DMS53 treated with DMSO at 0.1 percent for 48 hours (cell line): ENCODE measurements around the gene SART1.
"Not testable (repeated sequence)": the region's sequence is repeated elsewhere in the genome, so short reads cannot be mapped to it uniquely, and the experiment has no call there.

Experiments used
- DNase-seq: peaks from one replicate; lab custom pipeline; 2025; ENCODE audit not compliant: unreplicated experiment; lab: John Stamatoyannopoulos, UW

SART1 gene

GRCh38 chr11:65932558-65932919, 29.0 kb upstream of the SART1 start:
- no peak for DNase-seq

- DNase-seq = no peak
These were observed 27.5 kb upstream of the SART1 start for GRCh38 chr11:65934014-65934413.

DNA sequence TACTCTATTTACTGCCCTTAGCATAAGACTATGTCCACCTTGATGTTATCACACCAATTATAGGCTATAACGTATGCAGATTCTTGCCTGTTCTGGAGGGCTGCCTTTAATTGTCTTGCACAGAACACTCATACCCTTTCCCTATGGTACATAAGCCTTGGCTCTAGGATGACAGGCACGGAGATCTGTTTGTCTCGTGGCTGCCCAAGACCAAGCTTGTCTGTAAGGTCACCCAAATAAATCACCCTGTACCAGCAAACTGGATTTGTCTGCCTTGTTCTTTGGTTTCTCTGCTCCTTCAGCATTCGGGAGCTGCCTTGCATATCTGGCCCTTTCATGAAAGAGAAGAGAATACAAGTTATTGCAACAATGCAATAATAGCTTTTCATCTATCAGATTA, 23.8 kb upstream of the SART1 start:
- DNase-seq = no peak

- no peak for DNase-seq
These were observed 19.7 kb upstream of the SART1 start for GRCh38 chr11:65941720-65942310.

DNA sequence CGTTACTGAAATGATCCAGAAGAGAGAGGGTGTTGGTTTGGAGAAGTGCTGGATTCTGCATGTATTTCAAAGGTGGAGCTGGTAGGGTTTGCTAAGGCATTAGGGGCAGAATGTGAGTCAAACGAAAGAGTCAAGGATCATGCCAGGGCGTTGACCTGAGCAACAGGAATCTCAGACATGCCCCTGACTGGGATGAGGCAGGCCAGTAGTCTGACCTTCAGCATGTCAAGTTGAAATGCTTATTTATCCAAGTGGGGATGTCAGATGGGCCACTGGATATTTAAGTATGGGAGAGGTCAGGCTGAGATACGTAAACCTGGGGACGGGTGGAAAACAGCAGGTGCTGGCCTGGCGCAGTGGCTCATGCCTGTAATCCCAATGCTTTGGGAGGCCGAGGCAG, 19.0 kb upstream of the SART1 start:
- no peak for DNase-seq

DNA sequence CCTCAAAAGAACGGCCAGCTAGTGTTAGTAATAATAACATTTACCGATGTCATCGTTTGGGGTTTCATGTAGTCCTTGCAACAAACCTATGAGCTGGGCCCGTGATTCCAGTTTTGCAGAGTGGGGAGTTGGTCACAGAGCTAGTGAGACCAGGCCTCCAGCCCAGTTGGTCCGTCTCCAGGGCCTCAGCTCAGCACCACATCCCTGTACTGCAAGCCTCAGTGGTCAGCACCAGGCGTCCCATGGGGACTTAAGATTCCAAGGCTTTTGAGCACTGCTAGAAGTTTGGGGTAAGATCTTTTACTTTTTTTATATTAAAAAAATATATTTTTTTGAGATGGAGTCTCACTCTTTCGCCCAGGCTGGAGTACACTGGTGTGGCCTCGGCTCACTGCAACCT, 17.3 kb upstream of the SART1 start:
- no peak for DNase-seq

DNA sequence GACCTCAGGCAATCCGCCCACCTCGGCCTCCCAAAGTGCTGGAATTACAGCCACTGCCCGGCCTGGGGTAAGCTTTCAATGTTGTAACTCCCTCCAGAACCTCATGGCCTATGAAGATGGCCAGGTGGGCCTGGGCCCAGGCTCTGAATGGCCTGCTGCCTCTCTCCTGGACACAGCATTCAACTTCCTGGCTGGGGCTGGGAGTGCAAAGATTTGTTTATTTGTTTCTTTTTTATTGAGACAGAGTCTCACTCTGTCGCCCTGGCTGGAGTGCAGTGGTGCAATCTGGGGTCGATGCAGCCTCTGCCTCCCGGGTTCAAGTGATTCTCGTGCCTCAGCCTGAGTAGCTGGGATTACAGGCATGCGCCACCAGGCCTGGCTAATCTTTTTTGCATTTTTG, 16.8 kb upstream of the SART1 start:
- DNase-seq = no peak

GRCh38 chr11:65945430-65945911, 16.1 kb upstream of the SART1 start, which contains the start of gene TSGA10IP:
TSS of gene TSGA10IP (plus strand) at chr11:65945480. CDS start at chr11:65945676, 196 bp downstream.
- no peak for DNase-seq

- DNase-seq = no peak
These were observed 15.5 kb upstream of the SART1 start for GRCh38 chr11:65945941-65946558.

DNA sequence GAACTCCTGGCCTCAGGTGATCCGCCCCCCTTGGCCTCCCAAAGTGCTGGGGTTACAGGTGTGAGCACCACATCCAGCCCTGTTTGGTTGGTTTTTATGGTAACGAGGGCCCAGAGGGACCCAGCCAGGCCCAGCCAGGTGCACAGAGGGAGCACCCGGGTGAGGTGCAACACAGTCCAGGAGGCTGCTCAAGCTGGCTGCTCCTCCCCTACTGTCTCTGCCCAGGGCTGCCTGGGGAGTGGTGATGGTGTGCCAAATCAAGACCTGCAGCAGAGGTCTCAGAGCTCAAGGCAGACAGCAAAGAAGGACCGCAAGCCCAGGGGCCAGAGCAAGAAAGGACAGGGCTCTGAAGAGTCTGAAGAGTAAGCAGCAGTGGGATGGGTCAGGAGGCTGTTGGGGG, 14.9 kb upstream of the SART1 start:
- DNase-seq = no peak

- DNase-seq = no peak
These were observed 14.4 kb upstream of the SART1 start for GRCh38 chr11:65947133-65947532.

GRCh38 chr11:65947603-65948125, 13.9 kb upstream of the SART1 start:
- no peak for DNase-seq

- not testable (repeated sequence) for DNase-seq
These were observed 10.8 kb upstream of the SART1 start for GRCh38 chr11:65950711-65951110.

- not testable (repeated sequence) for DNase-seq
These were observed 9.9 kb upstream of the SART1 start for GRCh38 chr11:65951641-65952040.

DNA sequence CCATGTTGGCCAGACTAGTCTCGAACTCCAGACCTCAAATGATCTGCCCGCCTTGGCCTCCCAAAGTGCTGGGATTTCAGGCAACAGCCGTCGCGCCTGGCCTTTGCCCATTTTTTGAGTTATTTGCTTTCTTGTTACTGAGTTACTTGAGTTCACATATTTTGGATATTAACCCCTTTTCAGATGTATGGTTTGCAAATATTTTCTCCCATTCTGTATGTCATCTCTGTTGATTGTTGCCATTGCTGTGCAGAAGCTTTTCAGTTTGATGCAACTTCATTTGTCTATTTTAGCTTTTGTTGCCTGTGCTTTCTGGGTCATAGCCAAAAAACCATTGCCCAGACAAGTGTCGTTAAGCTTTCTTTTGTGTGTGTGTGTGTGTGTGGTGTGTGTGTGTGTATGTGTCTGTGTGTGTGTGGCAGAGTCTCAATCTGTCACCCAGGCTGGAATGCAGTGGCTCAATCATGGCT, 9.4 kb upstream of the SART1 start:
- DNase-seq = no peak

DNA sequence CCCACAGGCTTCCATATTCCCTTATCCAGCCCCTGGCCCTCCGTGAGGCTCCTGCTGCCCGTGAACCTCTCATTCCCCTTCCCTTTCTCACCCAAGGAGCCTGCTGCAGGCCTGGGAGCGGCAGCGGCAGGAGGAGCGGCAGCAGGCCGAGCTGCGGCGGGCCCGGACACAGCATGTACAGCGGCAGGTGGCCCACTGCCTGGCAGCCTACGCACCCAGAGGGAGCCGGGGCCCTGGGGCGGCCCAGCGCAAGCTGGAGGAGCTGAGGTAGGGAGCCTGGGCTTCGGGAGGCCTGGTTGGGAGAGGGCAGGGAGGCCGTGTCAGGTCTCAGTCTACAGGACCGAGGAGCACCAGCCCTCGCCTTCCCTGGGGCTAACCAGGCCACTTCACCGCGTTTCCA, 8.1 kb upstream of the SART1 start:
- no peak for DNase-seq

- DNase-seq = no peak
These were observed 6.8 kb upstream of the SART1 start for GRCh38 chr11:65954771-65955170.

- DNase-seq = no peak
These were observed 3.2 kb upstream of the SART1 start for GRCh38 chr11:65958291-65958690.

DNA sequence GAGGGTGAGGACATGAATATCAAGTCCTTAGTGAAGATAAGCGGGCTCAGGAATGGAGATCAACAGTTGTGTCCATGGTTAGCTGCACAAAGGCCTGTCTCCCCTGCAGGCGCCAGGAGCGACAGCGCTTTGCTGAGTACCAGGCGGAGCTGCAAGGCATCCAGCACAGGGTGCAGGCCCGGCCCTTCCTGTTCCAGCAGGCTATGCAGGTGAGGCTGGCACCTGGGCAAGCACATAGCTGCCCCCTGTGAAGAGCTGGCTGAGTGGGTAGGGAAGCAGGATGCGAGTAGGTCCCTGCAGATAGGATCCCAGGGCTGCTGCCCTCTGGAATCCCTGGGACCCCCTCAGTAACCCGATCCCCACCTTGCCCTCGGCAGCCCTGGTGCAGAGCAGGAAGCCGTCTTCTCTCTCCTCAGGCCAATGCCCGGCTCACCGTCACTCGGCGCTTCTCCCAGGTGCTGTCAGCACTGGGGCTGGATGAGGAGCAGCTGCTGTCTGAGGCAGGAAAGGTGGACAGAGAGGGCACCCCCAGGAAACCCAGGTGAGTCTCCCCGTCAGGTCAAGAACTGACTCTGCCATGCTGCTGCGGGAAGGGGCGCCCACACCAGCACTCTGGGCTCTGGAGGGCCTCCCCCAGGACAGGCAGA, 2.6 kb upstream of the SART1 start:
- DNase-seq = no peak

DNA sequence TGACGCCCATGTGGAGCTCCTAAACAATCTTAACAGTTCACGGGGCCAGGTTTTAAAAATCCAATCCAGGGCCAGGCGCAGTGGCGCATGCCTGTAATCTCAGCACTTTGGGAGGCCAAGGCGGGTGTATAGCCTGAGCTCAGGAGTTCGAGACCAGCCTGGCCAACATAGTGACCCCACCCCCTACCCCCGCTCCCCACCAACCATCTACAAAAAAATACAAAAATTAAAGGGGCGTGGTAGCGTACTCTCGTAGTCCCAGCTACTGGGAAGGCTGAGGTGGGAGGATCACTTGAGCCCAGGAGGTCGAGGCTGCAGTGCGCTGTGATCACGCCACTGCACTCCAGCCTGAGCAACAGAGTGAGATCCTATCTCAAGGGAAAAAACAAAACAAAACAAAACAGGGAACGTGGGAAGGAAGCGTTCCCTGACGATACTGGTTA, 689 bp upstream of the SART1 start:
- no peak for DNase-seq

- DNase-seq = no peak
These were observed 619 bp downstream of the SART1 start for GRCh38 chr11:65962141-65962564.

DNA sequence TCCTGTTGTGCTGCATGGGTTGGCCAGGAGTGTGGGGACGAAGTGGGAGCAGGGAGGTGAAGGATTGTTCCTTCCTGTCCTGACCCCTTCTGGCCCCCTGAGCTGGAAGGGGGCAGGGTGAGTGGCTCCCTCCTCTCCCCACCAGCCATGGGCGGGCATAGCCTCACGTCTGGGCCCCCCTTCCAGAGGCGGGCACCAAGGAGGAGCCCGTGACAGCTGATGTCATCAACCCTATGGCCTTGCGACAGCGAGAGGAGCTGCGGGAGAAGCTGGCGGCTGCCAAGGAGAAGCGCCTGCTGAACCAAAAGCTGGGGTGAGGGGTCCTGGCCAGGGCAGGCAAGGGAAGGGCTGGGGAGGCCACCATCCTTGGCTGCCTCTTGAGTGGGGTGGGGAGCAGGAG, 3.4 kb downstream of the SART1 start:
- no peak for DNase-seq
